ENCODE data around the gene OBSCN. TPM values are rescaled to one million over a fixed set of nuclear protein-coding genes. Genes with fewer than 3 reads are reported as not detected.

Gene OBSCN
- total RNA-seq, 1 donor from 2014 or later, result 17.5 TPM

DNA sequence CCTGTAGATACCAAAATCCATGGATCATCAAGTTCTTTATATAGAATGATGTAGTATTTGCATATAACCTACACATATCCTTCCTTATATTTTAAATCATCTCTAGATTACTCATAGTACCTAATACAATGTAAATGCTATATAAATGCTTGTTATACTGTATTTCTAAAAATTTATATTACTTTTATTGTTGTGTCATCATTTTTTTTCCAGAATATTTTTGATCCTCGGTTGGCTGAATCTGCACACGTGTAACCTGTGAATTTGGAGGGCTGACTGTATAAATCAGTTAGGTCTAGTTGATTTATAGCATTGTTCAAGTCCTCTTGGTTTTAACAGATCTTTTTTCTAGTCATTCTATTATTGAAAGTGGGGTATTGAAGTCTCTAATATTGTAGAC, 23.3 kb downstream of the OBSCN start:
- DNase-seq (ENCODE audit: low read depth) (no peak), FAIRE-seq (no peak)
- Mint-ChIP-seq H3K27me3 (ENCODE audit: low read depth, unreplicated experiment) (no peaks in the 10 kb centered on the region), H3K9me3 (ENCODE audit: unreplicated experiment) (peaks cover 12% of the 10 kb centered on the region), H3K4me1 (ENCODE audit: low read depth, unreplicated experiment) (peaks cover 9% of the 10 kb centered on the region), H3K4me3 (ENCODE audit: unreplicated experiment) (no peak overlapping the region), H3K27ac (ENCODE audit: unreplicated experiment) (no peak overlapping the region), H3K36me3 (ENCODE audit: low read depth, unreplicated experiment) (peaks cover 26% of the 10 kb centered on the region)
- Histone ChIP-seq H3K79me2 (ENCODE audit: insufficient read depth, low read length) (no peaks in the 10 kb centered on the region), H3K4me3 (ENCODE audit: insufficient read depth, low read depth, low read length) (no peak overlapping the region), H3K27ac (ENCODE audit: low read depth, low read length) (no peak overlapping the region), H3K36me3 (ENCODE audit: insufficient read depth, low read length) (no peaks in the 10 kb centered on the region), H3K27me3 (ENCODE audit: insufficient read depth, low read length) (no peaks in the 10 kb centered on the region), H3K9ac (ENCODE audit: low read length) (no peak overlapping the region), H4K20me1 (ENCODE audit: insufficient read depth, low read length) (no peaks in the 10 kb centered on the region), H3K9me3 (ENCODE audit: insufficient read depth, low read depth, low read length) (no peaks in the 10 kb centered on the region), H3K4me2 (ENCODE audit: low read length) (no peak overlapping the region), H2AFZ (ENCODE audit: low read depth, low read length) (no peak overlapping the region), H3K4me1 (ENCODE audit: insufficient read depth, low read length) (peaks cover 13% of the 10 kb centered on the region)
- no peak for TF ChIP-seq EZH2 (IDR thresholded peaks at IDR 0.05; ENCODE audit: insufficient read depth, low read length)
- TF ChIP-seq, protein P1, sequence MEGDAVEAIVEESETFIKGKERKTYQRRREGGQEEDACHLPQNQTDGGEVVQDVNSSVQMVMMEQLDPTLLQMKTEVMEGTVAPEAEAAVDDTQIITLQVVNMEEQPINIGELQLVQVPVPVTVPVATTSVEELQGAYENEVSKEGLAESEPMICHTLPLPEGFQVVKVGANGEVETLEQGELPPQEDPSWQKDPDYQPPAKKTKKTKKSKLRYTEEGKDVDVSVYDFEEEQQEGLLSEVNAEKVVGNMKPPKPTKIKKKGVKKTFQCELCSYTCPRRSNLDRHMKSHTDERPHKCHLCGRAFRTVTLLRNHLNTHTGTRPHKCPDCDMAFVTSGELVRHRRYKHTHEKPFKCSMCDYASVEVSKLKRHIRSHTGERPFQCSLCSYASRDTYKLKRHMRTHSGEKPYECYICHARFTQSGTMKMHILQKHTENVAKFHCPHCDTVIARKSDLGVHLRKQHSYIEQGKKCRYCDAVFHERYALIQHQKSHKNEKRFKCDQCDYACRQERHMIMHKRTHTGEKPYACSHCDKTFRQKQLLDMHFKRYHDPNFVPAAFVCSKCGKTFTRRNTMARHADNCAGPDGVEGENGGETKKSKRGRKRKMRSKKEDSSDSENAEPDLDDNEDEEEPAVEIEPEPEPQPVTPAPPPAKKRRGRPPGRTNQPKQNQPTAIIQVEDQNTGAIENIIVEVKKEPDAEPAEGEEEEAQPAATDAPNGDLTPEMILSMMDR (IDR thresholded peaks at IDR 0.05; ENCODE audit: insufficient read depth, low read depth, low read length), result no peak

DNA sequence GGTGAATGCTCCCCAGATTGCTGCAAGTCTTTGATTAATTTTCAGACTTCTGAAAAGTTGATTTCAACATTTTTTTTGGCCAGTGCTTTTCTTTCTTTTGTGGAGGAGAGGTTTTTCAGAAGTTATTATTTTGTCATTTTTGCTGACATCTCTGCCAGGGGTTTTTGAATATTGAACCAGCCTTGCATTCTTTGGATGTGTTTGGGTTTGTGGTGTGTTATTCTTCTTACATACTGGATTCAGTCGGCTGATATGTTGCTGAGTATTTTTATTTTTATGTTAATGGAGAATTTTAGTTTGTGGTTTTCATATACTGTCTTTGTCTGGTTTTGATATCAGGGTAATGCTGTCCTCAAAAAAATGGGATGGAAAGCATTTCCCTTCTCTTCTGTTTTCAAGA, 25.3 kb downstream of the OBSCN start:
- Histone ChIP-seq H4K20me1 (ENCODE audit: insufficient read depth, low read length) (no peaks in the 10 kb centered on the region), H3K4me2 (ENCODE audit: low read length) (no peak overlapping the region), H3K4me1 (ENCODE audit: insufficient read depth, low read length) (peaks cover 7% of the 10 kb centered on the region), H3K9me3 (ENCODE audit: insufficient read depth, low read depth, low read length) (no peaks in the 10 kb centered on the region), H3K4me3 (ENCODE audit: insufficient read depth, low read depth, low read length) (no peak overlapping the region), H2AFZ (ENCODE audit: low read depth, low read length) (no peak overlapping the region), H3K36me3 (ENCODE audit: insufficient read depth, low read length) (no peaks in the 10 kb centered on the region), H3K9ac (ENCODE audit: low read length) (no peak overlapping the region), H3K27ac (ENCODE audit: low read depth, low read length) (no peak overlapping the region), H3K27me3 (ENCODE audit: insufficient read depth, low read length) (no peaks in the 10 kb centered on the region), H3K79me2 (ENCODE audit: insufficient read depth, low read length) (no peaks in the 10 kb centered on the region)
- DNase-seq (ENCODE audit: low read depth), result no peak
- H3K27ac Mint-ChIP-seq (ENCODE audit: unreplicated experiment), result no peak overlapping the region
- TF ChIP-seq, protein P1 (IDR thresholded peaks at IDR 0.05; ENCODE audit: insufficient read depth, low read depth, low read length), result no peak
- no peak for TF ChIP-seq EZH2 (IDR thresholded peaks at IDR 0.05; ENCODE audit: insufficient read depth, low read length)
- H3K36me3 Mint-ChIP-seq (ENCODE audit: low read depth, unreplicated experiment), result peaks cover 32% of the 10 kb centered on the region
- peaks cover 12% of the 10 kb centered on the region for H3K9me3 Mint-ChIP-seq (ENCODE audit: unreplicated experiment)
- H3K4me3 Mint-ChIP-seq (ENCODE audit: unreplicated experiment), result no peak overlapping the region
- peaks cover 6% of the 10 kb centered on the region for H3K4me1 Mint-ChIP-seq (ENCODE audit: low read depth, unreplicated experiment)
- FAIRE-seq, result no peak
- H3K27me3 Mint-ChIP-seq (ENCODE audit: low read depth, unreplicated experiment), result no peaks in the 10 kb centered on the region

DNA sequence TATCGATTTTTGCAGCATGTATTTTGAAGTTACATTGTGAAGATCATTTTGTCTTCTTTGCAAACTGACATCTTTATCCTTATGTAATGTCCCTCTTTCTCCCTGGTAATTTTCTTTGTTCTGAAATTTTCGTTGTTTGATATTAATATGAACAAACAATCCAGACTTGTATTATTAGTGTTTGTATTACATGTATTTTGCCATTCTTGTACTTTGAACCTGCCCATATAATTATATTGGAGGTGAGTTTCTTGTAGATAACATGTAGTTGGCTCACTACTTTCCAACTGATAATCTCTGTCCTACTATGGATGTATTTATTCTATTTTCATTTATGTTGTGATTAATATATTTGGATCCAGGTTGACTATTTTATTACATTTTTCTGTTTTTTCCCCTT, 27.1 kb downstream of the OBSCN start:
- DNase-seq (ENCODE audit: low read depth) (no peak), FAIRE-seq (no peak)
- no peak overlapping the region for H3K27ac Mint-ChIP-seq (ENCODE audit: unreplicated experiment)
- Histone ChIP-seq H4K20me1 (ENCODE audit: insufficient read depth, low read length) (no peaks in the 10 kb centered on the region), H3K27me3 (ENCODE audit: insufficient read depth, low read length) (no peaks in the 10 kb centered on the region), H3K9me3 (ENCODE audit: insufficient read depth, low read depth, low read length) (peaks cover 7% of the 10 kb centered on the region), H3K27ac (ENCODE audit: low read depth, low read length) (no peak overlapping the region), H3K4me2 (ENCODE audit: low read length) (no peak overlapping the region), H3K9ac (ENCODE audit: low read length) (no peak overlapping the region), H2AFZ (ENCODE audit: low read depth, low read length) (no peak overlapping the region), H3K79me2 (ENCODE audit: insufficient read depth, low read length) (no peaks in the 10 kb centered on the region), H3K4me3 (ENCODE audit: insufficient read depth, low read depth, low read length) (no peak overlapping the region), H3K4me1 (ENCODE audit: insufficient read depth, low read length) (no peaks in the 10 kb centered on the region), H3K36me3 (ENCODE audit: insufficient read depth, low read length) (no peaks in the 10 kb centered on the region)
- H3K36me3 Mint-ChIP-seq (ENCODE audit: low read depth, unreplicated experiment), result peaks cover 45% of the 10 kb centered on the region
- peaks cover 18% of the 10 kb centered on the region for H3K9me3 Mint-ChIP-seq (ENCODE audit: unreplicated experiment)
- TF ChIP-seq EZH2 (IDR thresholded peaks at IDR 0.05; ENCODE audit: insufficient read depth, low read length), result no peak
- H3K27me3 Mint-ChIP-seq (ENCODE audit: low read depth, unreplicated experiment), result no peaks in the 10 kb centered on the region
- no peak overlapping the region for H3K4me3 Mint-ChIP-seq (ENCODE audit: unreplicated experiment)
- H3K4me1 Mint-ChIP-seq (ENCODE audit: low read depth, unreplicated experiment), result no peaks in the 10 kb centered on the region
